Lung (tissue), 12 donors: ENCODE measurements around the gene EVI5. TPM values are rescaled to one million over a fixed set of nuclear protein-coding genes. Genes with fewer than 3 reads are reported as not detected.

ENCODE experiments used
- ATAC-seq: fragments of 200-7000 bp; cut with Tn5 transposase; one replicate; pipeline ENCODE4 v1.9.1; 2020; ENCODE audit warnings: moderate number of reproducible peaks; ENCODE audit not compliant: insufficient read depth, low FRiP score
- DNase-seq, 3 donors: peaks; one replicate each; pipeline ENCODE4 v3.0.0-alpha.2; 2013 to 2017
- H3K27ac ChIP-seq, 2 donors: one replicate each; pipeline ENCODE4 v1.5.1; 2013; ENCODE audit warnings: mild to moderate bottlenecking in 2 of 2, moderate library complexity in 2 of 2, control low read depth in 1 of 2, inconsistent platforms in 1 of 2, low read depth in 1 of 2, low read length in 1 of 2
- H3K27me3 ChIP-seq, 3 donors: one replicate each; pipeline ENCODE4 v1.5.1; 2013; ENCODE audit warnings: low read length in 2 of 3; ENCODE audit not compliant: control insufficient read depth in 3 of 3, insufficient read depth in 3 of 3
- H3K36me3 ChIP-seq, 4 donors: one replicate each; pipeline ENCODE4 v1.5.1; 2013; ENCODE audit warnings: low read length in 4 of 4, mild to moderate bottlenecking in 1 of 4, moderate library complexity in 1 of 4; ENCODE audit not compliant: control insufficient read depth in 4 of 4, insufficient read depth in 4 of 4
- H3K4me1 ChIP-seq, 5 donors: one replicate each; pipeline ENCODE4 v1.5.1; 2013; ENCODE audit warnings: low read length in 5 of 5, mild to moderate bottlenecking in 2 of 5, moderate library complexity in 1 of 5; ENCODE audit not compliant: control insufficient read depth in 5 of 5, insufficient read depth in 5 of 5
- H3K4me3 ChIP-seq: one replicate; pipeline ENCODE4 v1.5.1; 2013; ENCODE audit warnings: mild to moderate bottlenecking, control low read depth, moderate library complexity
- H3K9ac ChIP-seq, 2 donors: one replicate each; pipeline ENCODE4 v1.5.1; 2013; ENCODE audit warnings: low read length in 2 of 2, control low read depth in 1 of 2; ENCODE audit not compliant: insufficient read depth in 1 of 2
- H3K9me3 ChIP-seq, 4 donors: one replicate each; pipeline ENCODE4 v1.5.1; 2013; ENCODE audit warnings: low read length in 3 of 4, mild to moderate bottlenecking in 1 of 4, moderate library complexity in 1 of 4; ENCODE audit not compliant: control insufficient read depth in 4 of 4, insufficient read depth in 3 of 4
- WGBS, 2 donors: extraction: QIAGEN DNeasy Blood & Tissue Kit; methylation state at CpG; one replicate each; pipeline ENCODE4 v1.1.7; 2013; 5-methylcytosine and 5-hydroxymethylcytosine counted together
- polyA plus RNA-seq, 2 donors: library from polyadenylated mRNA; stranded (reverse); fragments of 200-250 nt; gene quantifications; one replicate each; pipeline ENCODE4 v1.2.1, GENCODE V29; 2013
- total RNA-seq, 2 donors: library from RNA; depleted of rRNA in 1 of 2; stranded (reverse); fragments of >200 nt in 1 of 2; gene quantifications; one replicate each; pipeline ENCODE4 v1.2.1, GENCODE V29; 2014 to 2021
- TF ChIP-seq, protein P1 (sequence below): IDR thresholded peaks from 2 replicates; pipeline ENCODE4 v1.5.1; 2012; ENCODE audit warnings: mild to moderate bottlenecking; ENCODE audit errors: control extremely low read depth, extremely low read depth
- donor health status: control.
- donor health status: control.
- donor health status: Bipolar disorder and iron deficiency.
- donor health status: healthy.
- donor health status: DM: yes; HTN: yes; CAD: no.

EVI5 gene
- total and polyA plus RNA-seq, 4 donors, result 4.9 to 88.8 (median 25.1) TPM

GRCh38 chr1:92713939-92714338 is 71.0 kb downstream of the EVI5 start:
- WGBS, 2 donors, result 95% methylated on average over 2 of the region's 2 CpGs

GRCh38 chr1:92711473-92712165 is 73.3 kb downstream of the EVI5 start:
- no peak overlapping the region for H3K9ac ChIP-seq
- no peak overlapping the region for H3K4me3 ChIP-seq
- peak in 1 of 3 donors; percentile 38 for DNase-seq
- H3K27me3 ChIP-seq, result no peaks in the 10 kb centered on the region
- H3K27ac ChIP-seq, result no peak overlapping the region
- 69 to 82% methylated on average over 6 of the region's 6 CpGs for WGBS, 2 donors
- ATAC-seq, result peak; percentile 47
- TF ChIP-seq, protein P1, sequence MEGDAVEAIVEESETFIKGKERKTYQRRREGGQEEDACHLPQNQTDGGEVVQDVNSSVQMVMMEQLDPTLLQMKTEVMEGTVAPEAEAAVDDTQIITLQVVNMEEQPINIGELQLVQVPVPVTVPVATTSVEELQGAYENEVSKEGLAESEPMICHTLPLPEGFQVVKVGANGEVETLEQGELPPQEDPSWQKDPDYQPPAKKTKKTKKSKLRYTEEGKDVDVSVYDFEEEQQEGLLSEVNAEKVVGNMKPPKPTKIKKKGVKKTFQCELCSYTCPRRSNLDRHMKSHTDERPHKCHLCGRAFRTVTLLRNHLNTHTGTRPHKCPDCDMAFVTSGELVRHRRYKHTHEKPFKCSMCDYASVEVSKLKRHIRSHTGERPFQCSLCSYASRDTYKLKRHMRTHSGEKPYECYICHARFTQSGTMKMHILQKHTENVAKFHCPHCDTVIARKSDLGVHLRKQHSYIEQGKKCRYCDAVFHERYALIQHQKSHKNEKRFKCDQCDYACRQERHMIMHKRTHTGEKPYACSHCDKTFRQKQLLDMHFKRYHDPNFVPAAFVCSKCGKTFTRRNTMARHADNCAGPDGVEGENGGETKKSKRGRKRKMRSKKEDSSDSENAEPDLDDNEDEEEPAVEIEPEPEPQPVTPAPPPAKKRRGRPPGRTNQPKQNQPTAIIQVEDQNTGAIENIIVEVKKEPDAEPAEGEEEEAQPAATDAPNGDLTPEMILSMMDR, result no peak
- H3K36me3 ChIP-seq, result no peaks in the 10 kb centered on the region
- no peaks in the 10 kb centered on the region for H3K9me3 ChIP-seq
- peaks cover 0 to 4% (median 0%) of the 10 kb centered on the region in 5 donors for H3K4me1 ChIP-seq

More at GRCh38 chr1:92713939-92714338, 71.0 kb downstream of the EVI5 start:
- H3K9ac ChIP-seq, result no peak overlapping the region
- DNase-seq, result no peak
- H3K36me3 ChIP-seq, result no peaks in the 10 kb centered on the region
- no peak overlapping the region for H3K27ac ChIP-seq
- TF ChIP-seq, protein P1, result no peak
- no peak overlapping the region for H3K4me3 ChIP-seq
- peaks cover 0 to 4% (median 0%) of the 10 kb centered on the region in 5 donors for H3K4me1 ChIP-seq
- no peaks in the 10 kb centered on the region for H3K9me3 ChIP-seq
- H3K27me3 ChIP-seq, result no peaks in the 10 kb centered on the region
- ATAC-seq, result no peak

GRCh38 chr1:92709738-92710137 is 75.2 kb downstream of the EVI5 start:
- 86 to 88% methylated on average over 4 of the region's 4 CpGs for WGBS, 2 donors
- ATAC-seq, result no peak
- TF ChIP-seq, protein P1, result no peak

More at GRCh38 chr1:92709738-92710137, 75.2 kb downstream of the EVI5 start:
- no peaks in the 10 kb centered on the region for H3K27me3 ChIP-seq
- no peak overlapping the region for H3K4me3 ChIP-seq
- H3K9me3 ChIP-seq, result no peaks in the 10 kb centered on the region
- H3K36me3 ChIP-seq, result no peaks in the 10 kb centered on the region
- H3K27ac ChIP-seq, result no peak overlapping the region
- H3K9ac ChIP-seq, result no peak overlapping the region
- DNase-seq, result peak in 2 of 3 donors; percentile 13
- peaks cover 0 to 8% (median 0%) of the 10 kb centered on the region in 5 donors for H3K4me1 ChIP-seq
